HG02981 (cell line): ENCODE results near the gene NFATC2.

Experiments
- ATAC-seq: cut with Tn5 transposase; IDR thresholded peaks from one replicate; pipeline ENCODE4 v1.9.1; 2021; ENCODE audit warnings: mild to moderate bottlenecking, moderate library complexity; ENCODE audit not compliant: unreplicated experiment

NFATC2 gene

DNA sequence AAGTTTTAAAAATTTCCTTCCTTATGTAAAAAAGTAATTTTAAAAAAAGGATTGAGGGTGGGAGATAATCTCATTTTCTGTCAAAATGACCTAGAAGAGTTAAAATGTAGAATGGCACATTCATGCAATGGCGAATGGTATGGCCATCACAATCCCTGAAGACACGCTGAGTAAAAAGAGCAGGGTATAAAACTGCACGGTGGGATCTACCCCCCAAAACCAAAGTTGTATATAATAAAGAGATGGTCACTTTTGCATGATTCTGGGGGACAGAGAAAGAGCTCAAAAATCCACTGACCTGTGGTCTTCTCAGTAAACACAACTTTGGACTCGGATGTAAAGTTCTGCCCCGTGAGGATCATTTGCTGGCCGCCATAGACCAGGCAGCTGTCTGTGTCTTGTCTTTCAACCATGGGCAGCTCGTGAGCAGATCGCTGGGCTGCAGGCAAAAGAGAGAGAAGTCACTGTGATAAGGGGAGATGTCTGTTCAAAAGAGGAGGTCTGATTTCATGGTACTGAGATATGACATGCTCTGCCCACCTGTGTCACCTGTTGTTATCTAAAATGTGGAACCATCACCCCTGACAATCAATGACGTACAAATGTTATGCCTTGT lies 88.2 kb downstream of the NFATC2 start:
- no peak for ATAC-seq

DNA sequence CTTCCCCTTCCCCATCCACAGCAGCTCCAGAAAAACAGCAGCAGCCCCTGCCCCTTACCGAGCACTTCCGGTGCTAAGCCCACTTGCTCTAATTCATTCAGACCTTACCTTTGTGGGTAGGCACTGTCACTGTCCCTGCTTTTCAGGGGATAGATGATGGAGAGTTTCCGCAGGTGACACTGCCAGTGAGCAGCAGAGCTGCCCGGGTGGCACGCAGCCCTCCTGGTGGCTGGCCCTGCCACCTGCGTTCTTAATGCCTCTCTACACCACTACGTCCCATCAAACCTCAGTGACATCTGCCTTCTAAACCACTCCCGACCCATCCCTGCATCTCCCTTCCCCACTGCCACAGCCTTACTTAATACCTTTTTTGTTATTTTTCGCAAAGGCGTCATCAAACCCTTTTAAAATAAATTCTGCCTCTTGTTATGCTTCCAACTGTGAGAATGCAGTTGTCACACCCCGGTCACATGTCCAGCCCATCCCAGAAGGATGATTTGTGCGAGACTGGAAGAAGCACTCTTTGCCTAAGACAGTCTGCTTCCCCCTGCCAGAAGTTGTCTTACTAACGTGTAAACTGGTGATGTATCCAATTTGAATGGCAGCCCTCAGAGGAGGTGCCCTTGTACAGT lies 89.7 kb downstream of the NFATC2 start:
- no peak for ATAC-seq

DNA sequence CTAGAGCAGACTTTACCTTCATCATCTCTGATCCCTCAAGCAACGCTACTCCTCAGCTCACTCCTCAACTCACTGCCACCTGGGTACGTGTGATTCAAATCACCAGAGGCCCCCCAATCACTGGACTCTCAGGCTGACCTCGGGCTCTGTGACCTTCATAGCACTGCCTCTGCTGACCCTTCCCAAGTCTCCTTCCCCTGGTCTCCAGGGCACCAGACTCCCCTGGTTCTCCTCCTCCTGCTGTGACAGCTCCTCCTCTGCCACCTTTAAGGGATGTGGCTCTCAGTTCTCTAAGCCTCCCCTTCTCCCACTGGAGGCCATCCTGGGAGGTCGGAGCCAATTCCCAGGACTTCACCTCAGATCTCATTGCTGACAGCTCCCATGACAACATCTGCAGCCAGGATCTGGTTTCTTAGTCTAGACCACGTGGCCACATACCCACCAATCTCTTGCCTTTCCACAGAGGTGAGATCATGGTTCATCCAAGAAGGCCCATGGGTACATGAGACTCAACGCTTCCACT lies 90.4 kb downstream of the NFATC2 start:
- no peak for ATAC-seq

DNA sequence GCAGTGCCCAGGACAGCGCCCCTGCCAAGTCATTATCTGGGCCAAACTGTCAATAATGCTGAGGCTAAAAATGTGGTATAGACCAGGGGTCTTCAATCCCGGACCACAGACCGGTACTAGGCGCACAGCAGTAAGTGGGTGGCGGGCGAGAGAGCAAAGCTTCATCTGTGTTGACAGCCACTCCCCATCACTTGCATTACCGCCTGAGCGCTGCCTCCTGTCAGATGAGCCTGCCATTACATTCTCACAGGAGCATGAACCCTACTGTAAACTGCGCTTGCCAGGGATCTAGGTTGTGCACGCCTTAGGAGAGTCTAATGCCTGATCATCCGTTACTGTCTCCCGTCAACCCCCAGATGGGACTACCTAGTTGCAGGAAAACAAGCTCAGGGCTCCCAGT lies 91.0 kb downstream of the NFATC2 start:
- no peak for ATAC-seq

DNA sequence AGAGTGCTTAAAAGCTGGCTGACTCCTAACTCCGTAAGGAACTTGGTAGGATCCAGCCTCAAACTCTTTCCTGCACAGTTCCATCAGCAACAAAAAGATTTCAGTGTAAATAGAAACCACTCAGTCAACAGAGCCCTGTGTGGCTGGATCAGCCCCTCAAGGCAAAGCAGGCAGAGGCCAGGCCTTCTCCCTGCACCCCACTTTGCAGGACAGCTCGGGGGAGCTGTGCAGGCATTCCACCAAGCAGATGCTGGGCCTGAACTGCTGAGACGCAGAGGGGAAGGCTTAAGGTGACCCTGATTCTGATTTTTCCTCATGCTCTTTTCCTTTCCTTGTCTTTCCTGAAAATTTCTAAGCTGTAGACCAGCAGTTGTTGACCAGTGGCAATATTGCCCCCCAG lies 91.5 kb downstream of the NFATC2 start:
- no peak for ATAC-seq

DNA sequence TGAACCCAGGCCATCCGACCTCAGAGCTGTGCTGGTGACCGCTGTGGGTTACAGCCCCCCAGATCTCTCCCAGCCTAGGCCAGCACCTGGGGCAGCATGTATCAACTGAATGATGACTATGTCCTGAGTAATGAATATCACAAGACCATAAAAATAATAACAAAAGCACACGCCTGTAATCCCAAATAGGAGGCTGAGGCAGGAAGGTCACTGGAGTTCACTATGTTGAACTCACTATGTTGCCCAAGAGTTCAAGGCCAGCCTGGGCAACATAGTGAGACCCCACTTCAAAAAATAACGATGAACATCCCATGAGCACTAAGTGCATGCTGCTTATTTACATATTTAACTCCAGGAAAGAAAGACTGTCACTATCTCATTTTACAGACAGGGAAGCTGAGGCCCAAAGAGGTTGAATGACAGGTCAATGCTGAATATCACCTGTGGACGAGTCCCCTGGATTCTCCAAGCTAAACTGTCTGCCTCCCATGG lies 92.3 kb downstream of the NFATC2 start:
- no peak for ATAC-seq

DNA sequence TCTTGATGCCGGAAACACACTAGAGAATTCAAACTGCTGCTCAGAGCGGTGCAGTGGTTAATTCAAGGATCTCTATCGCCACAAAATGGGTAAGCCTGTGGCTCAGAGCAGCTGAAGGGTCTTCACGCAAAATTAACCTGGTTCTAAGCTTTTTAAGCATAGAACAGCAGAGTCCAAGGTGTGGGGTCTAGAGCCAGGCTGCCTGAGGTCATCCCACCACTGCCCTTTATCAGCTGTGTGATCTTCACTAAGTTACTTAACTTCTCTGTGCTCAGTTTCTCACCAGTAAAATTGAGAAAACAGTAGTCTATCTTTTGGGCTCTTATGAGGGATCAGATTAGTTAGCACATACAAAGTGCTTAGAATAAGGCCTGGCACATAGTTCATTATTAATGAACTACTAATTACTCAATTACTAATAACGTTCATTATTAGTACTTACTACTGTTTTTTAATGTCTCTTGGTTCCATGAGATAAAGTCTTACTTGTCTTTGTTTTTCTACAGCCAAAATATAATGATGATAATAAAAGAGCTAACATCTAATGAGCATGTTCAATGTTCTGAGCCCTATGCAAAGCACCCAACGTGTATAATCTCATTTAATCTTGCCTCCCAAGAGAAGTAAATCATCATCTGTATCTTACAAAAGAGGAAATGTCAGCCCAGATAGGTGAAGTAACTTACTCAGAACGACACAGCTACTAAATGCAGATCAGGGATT lies 92.9 kb downstream of the NFATC2 start:
- ATAC-seq = no peak

DNA sequence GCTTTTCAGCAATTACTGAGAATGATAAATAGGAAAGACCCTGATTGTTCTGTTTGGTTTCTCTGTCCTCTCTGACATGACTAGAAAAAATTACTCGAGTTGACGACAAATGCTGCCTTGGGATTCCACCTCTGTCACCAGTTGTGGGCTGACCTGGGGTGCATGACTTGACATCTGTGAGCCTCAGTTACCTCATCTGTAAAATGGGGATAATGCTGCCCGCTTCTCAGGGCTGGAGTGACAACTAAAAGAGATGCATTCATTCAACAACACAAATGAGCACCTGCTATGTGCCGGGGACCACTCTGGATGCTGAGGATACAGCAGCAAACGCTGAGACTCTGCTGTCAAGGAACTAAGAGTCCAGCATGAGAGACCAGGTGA lies 94.8 kb downstream of the NFATC2 start:
- ATAC-seq = no peak

DNA sequence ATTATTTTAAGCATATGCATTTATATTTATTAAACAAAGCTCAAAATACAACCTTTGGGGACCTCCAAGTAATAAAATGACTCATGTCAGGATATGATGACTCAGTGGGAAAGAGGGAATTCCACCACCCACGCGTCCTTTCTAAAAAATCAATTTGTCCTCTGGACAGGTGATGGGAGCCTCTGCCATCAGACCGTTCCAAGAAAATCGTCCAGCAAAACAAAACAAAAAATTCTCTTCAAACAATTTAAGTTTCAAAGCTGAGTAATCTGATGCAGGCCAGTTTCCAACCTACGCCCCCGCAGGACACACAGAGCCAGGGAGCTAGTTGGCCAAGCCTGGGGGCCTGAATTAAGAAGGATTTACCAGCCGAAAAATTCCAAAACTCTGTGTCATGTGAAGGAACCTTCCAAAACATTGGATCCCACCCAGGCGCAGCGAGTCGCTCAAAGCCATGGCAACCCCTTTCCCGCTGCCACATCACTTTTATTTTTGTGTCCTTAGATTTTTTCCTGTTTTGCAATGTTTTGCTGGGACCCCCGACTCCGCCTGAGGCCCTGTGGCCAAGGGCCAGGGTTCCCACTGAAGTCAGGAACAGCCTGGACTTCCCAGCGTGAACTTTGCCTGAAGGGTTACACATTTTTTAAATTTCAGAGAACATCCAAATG lies 95.3 kb downstream of the NFATC2 start:
- no peak for ATAC-seq

DNA sequence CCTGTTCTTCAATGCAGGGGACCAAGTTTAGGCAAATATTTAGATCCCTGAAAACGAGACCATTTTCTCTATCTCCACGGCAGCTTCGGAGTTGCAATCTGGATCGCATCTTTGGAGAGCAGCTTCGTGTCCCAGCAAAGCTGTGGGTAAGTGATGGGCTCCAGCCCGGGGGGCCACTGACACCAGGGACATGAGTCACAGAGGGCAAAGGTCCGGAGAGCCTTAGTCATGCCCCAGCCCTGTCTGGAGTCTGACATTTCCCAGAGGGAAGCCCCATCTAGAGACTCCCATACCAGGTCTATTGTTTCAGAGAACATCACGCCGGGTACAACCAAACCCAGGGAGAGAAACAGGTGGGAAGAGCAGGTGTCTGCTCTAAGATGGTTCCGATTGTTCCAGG lies 95.9 kb downstream of the NFATC2 start:
- no peak for ATAC-seq

DNA sequence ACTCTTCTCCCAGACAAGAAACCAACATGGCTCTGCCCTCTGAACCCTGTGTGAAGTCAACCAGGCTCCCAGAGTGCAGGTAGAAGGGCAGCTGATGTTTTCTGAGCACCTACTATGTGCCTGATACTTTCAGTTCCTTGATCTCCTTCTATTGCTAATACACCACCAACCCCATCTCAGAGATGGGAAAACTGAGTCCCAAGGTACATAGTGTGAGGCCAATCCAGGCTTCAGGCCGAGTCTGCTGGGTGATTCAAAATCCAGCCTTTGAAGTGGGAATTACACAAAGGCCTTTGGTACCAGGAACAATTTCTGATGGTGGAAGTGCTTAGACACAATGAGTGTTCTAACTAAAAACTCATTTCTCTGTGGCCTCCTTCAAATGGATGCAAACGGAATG lies 96.3 kb downstream of the NFATC2 start:
- ATAC-seq = no peak

DNA sequence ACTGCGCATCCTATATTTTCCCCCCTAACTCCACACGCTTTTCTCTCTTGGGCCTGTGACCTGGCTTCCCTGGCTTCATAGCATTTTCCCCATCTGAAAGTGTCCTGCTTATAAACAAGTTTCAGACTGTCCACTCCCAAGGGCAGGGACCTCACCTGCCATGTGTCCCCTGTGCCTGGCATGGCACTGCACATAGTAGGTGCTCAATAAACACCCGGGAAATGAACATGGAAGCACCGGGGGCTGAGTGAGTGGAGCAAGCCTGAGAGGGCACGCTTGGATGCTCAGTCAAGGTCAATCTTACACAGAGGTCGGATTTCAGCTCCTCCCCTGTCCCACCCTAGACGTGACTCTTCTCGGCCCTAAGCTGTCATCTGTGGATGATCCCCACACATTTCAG lies 96.9 kb downstream of the NFATC2 start:
- no peak for ATAC-seq

DNA sequence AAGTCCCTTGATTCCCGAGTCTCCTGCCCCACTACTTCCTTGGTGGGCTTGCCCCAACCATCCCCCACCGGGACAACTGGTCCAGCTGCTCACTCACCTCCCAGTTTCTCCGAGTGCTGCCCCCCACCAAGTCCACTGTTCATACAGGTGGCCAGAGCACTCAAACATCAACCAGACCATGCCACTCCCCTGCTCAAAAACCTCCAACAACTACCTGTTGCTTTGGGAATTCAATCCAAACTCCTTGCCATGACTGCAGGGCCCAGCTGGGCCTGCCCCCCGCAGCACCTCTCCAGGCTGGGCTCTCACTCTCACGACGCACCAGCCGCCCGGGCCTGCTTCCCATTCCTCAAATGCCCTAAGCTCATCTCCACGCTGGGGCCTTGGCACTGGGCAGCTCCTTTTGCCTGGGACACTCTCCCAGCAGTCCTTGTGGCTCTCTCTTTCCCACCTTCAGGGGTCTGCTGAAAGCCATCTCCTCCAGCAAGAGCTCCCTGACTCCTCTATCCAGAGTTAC lies 97.5 kb downstream of the NFATC2 start:
- ATAC-seq = no peak

DNA sequence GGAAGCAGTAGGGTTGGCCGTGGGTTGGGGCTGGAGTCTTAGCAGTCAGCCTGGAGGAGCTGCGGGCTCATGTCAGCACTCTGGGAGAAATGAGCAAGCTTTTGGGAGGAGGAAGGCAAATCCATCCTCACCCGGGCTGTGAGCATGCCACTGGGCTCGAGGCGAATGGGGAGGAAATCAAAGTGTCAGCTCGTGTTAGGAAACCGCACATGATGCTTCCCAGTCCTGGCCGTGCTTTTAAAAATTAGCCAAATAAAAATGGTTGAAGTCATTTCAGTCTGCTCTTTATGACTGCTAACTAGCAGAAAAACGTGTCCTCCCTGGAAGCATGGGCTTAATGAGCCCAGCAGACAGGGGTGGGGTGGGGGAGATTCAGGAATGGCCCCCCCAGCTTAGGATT lies 98.1 kb downstream of the NFATC2 start:
- ATAC-seq = no peak

DNA sequence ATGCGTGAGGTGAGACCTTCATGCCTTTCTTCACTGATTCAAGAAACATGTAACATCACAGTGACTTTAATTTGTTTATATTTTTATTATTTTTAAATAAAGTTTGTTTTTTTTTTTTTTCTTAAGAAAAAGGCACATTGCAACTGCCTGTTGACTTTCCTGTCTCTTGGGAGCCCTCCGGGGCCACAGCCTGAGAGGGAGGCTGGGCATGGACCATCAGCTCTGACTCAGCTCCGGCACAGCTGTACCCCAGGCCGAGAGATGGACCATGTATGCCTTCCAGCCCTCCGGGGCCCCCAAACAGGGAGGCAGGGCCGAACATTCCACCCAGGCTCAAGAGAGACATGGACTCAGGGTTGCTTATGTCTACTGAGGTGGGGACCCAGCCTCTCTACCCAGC lies 99.9 kb downstream of the NFATC2 start:
- no peak for ATAC-seq

DNA sequence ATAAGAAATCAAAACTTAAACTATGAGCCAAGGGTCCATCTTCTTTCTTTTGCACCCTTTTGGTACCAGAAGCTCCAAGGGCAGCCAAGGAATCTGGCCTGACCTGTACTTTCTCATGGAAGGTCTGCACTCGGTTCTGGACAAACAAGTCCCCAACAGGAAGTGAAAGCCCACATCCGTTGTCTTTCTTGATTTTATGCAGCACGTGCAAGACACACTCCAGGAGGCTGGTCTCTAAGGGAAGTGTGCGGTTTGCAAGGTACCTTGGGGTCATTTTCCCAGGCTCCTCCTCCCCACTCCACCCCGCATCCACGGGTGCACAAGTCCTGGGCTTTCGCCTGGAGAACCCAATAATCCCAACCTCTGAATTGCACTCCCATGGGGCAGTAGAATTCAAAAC lies 101.9 kb downstream of the NFATC2 start:
- ATAC-seq = no peak

DNA sequence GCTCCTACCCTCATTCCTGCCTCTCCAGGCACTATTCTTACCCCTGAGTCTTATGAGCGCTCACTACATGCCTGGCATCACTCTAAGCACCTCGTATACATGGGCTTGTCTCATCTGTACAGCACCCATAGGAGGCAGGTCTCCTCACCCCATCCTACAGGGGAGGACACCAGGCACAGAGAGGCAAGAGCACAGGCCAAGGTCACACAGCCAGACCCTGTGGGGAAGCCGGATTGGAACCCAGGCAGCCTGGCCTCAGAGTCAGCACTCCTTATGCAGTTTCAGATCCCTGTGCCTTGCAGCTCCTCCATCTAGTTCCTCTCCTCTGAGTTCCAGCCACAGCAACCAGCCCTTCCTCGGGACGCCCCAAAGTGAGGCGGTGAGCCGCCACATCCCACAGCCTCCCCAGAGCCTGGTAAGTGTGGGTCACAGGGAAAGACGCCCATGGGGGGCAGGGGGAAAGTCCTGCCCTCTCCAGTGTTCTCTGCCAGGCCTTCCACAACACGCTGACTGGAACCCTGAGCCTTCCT lies 103.3 kb downstream of the NFATC2 start:
- ATAC-seq = no peak

DNA sequence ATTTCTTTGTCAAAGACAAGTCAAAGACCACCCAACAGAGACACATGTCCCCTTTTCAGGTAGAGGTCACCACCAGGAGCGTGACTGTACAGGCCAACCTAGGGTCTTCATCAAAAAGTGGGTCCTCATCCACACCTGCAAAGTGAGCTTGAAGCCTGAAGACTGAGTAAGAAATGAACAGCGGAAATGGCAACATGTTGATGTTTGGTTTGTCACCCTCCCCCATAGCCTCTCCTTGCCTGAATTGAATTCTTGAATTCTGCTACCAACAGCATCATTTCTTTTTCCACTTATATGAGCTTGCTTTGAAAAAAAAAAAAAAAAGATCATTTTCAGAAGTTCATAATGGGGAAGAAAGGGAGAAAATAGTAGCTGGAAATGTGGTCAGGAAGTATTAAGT lies 104.4 kb downstream of the NFATC2 start:
- no peak for ATAC-seq

DNA sequence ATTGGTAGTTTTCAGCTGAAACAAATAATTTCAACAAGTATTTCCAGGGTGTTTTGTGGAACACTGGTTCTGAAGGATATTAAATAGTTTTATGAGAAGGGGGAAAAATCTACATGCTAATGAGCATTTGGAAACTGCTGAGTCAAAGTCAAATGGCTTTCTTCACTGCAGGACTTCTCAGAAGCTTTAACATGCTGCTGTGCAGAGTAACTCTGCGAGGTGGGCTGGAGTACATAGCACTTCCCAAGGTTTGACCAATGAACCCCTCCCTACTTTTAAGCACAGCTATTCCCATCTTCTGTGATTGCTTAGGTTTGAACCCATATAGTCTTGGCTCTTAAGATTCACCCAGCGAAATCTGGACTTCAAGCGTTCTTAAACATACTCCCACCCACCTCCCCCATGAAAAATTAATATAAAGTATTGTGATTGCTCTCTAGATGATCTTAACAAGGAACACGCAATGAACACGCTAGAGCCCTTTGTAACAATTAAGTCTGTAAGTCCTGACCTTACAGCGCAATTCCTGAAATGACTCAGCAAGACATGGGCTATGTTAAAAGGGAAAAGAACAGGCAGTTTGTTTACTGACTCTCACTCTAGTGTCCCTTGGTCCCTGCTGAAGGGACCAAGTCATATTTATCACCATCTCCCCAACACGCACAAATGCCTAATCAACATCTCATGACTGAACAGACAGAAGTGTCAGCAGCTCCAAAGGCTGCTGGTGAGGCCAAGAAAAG lies 105.2 kb downstream of the NFATC2 start:
- no peak for ATAC-seq

DNA sequence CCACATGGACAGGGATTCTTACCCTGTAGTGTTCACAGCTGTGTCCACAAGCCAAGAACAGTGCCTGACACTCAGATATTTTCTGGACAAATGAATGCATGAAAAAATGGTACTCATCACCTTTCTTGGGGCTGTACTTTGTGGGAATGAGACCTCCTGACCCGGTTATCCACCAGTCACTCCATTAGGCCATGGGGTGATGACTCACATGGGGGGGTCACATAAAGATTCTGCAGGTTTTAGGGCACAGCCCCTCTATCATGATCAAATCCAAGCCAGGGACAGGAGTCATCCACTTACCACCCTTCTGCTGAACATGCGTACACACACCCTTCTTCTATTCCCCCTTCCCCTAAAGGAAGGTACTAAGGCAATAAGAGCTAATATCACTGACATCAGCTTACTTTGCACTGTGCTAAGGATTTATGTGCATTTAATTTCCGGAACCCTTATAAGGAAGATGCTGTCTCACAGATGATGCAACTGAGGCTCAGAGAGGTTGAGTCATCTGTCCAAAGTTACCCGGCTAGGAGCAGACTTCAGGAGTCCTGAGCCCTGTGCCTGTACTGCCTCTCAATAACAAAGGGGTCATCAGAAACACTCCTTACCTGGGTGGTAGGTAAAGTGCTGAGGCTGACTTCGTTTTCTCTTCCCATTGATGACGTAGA lies 107.8 kb downstream of the NFATC2 start:
- ATAC-seq = no peak
